ENCODE measurements around the gene LTBP2. TPM values are rescaled to one million over a fixed set of nuclear protein-coding genes. Genes with fewer than 3 reads are reported as not detected.

The LTBP2 gene
- total RNA-seq, 1 experiment from 2014 or later, result 17.4 TPM

GRCh38 chr14:74552623-74553022 is 59.4 kb downstream of the LTBP2 start:
- no peak overlapping the region for H2AFZ ChIP-seq (ENCODE audit: low read length)
- CTCF ChIA-PET, result no interaction called here
- no TSS peak for BruUV-seq (replicated peaks)

GRCh38 chr14:74551431-74552371 is 60.3 kb downstream of the LTBP2 start:
- no peaks in the 10 kb centered on the region for H3K27me3 ChIP-seq (ENCODE audit: low read length)
- H2AFZ ChIP-seq (ENCODE audit: low read length), result no peak overlapping the region
- no peak for TF ChIP-seq EZH2 (IDR thresholded peaks at IDR 0.05; ENCODE audit: low read length, unreplicated experiment)
- TF ChIP-seq EZH2phosphoT487 (IDR thresholded peaks at IDR 0.05; ENCODE audit: borderline replicate concordance, low read length), result no peak
- TF ChIP-seq, protein P1, sequence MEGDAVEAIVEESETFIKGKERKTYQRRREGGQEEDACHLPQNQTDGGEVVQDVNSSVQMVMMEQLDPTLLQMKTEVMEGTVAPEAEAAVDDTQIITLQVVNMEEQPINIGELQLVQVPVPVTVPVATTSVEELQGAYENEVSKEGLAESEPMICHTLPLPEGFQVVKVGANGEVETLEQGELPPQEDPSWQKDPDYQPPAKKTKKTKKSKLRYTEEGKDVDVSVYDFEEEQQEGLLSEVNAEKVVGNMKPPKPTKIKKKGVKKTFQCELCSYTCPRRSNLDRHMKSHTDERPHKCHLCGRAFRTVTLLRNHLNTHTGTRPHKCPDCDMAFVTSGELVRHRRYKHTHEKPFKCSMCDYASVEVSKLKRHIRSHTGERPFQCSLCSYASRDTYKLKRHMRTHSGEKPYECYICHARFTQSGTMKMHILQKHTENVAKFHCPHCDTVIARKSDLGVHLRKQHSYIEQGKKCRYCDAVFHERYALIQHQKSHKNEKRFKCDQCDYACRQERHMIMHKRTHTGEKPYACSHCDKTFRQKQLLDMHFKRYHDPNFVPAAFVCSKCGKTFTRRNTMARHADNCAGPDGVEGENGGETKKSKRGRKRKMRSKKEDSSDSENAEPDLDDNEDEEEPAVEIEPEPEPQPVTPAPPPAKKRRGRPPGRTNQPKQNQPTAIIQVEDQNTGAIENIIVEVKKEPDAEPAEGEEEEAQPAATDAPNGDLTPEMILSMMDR (conservative IDR thresholded peaks at IDR 0.05; ENCODE audit: low read depth, low read length), result no peak
- ChIA-PET POLR2A (ENCODE audit: unreplicated experiment) (no interaction called here), CTCF (no interaction called here)
- no peaks in the 10 kb centered on the region for H3K36me3 ChIP-seq (ENCODE audit: low read depth, low read length)
- no TSS peak for BruUV-seq (replicated peaks)
- H3F3A ChIP-seq (ENCODE audit: low read length, unreplicated experiment), result no peaks in the 10 kb centered on the region
- no peaks in the 10 kb centered on the region for H3K9me3 ChIP-seq (ENCODE audit: low read length)
- H4K20me1 ChIP-seq (ENCODE audit: low read length), result no peaks in the 10 kb centered on the region
- H3K4me3 ChIP-seq (ENCODE audit: low read length), result no peak overlapping the region
- H3K9me2 ChIP-seq (replicated peaks; ENCODE audit: low read length), result no peaks in the 10 kb centered on the region
- DNase-seq, result no peak
- H3K9ac ChIP-seq (ENCODE audit: low read length), result no peak overlapping the region
- no peaks in the 10 kb centered on the region for H3K79me2 ChIP-seq (ENCODE audit: low read length)
- H3K4me1 ChIP-seq (ENCODE audit: insufficient read depth, low read length), result peaks cover 14% of the 10 kb centered on the region
- intact Hi-C loops (cut with micrococcal nuclease), result no loop called here
- no peak overlapping the region for H3K27ac ChIP-seq (ENCODE audit: low read length)
- no peak for ATAC-seq
- no peak overlapping the region for H3K4me2 ChIP-seq (ENCODE audit: low read length)

More at GRCh38 chr14:74552623-74553022, 59.4 kb downstream of the LTBP2 start:
- ATAC-seq, result no peak
- no peaks in the 10 kb centered on the region for H3F3A ChIP-seq (ENCODE audit: low read length, unreplicated experiment)
- H4K20me1 ChIP-seq (ENCODE audit: low read length), result no peaks in the 10 kb centered on the region
- peaks cover 14% of the 10 kb centered on the region for H3K4me1 ChIP-seq (ENCODE audit: insufficient read depth, low read length)
- no peak overlapping the region for H3K9ac ChIP-seq (ENCODE audit: low read length)
- no peak overlapping the region for H3K27ac ChIP-seq (ENCODE audit: low read length)
- H3K4me3 ChIP-seq (ENCODE audit: low read length), result no peak overlapping the region
- H3K36me3 ChIP-seq (ENCODE audit: low read depth, low read length), result no peaks in the 10 kb centered on the region
- TF ChIP-seq EZH2 (IDR thresholded peaks at IDR 0.05; ENCODE audit: low read length, unreplicated experiment), result no peak
- TF ChIP-seq, protein P1 (conservative IDR thresholded peaks at IDR 0.05; ENCODE audit: low read depth, low read length), result no peak
- no peak for TF ChIP-seq EZH2phosphoT487 (IDR thresholded peaks at IDR 0.05; ENCODE audit: borderline replicate concordance, low read length)
- no peaks in the 10 kb centered on the region for H3K79me2 ChIP-seq (ENCODE audit: low read length)
- POLR2A ChIA-PET (ENCODE audit: unreplicated experiment), result no interaction called here
- H3K9me3 ChIP-seq (ENCODE audit: low read length), result no peaks in the 10 kb centered on the region
- no peak overlapping the region for H3K4me2 ChIP-seq (ENCODE audit: low read length)
- no peaks in the 10 kb centered on the region for H3K9me2 ChIP-seq (replicated peaks; ENCODE audit: low read length)
- no peaks in the 10 kb centered on the region for H3K27me3 ChIP-seq (ENCODE audit: low read length)
- no peak for DNase-seq
- intact Hi-C loops (cut with micrococcal nuclease), result no loop called here

DNA sequence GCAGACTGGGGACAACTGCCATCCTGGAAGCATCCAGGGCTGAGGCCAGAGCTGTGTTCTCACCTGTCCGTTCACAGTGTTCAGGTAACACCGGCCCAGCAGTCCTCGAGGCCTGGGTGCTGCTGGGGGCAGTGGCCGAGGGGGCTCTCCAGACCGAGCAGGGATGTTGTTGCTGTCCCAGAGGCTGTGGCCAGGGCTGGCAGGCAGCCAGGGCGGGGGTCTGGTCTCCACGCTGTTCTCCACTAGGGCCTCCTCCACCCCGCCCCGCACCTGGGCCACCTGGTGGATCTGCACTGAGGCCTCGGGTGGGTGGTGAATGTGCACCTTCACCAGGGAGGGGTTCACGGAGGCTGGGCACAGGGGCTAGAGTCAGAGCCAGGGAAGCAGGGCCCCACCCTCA is 61.0 kb downstream of the LTBP2 start:
- Histone ChIP-seq H3K4me2 (ENCODE audit: low read length) (no peak overlapping the region), H3K27ac (ENCODE audit: low read length) (no peak overlapping the region), H3K36me3 (ENCODE audit: low read depth, low read length) (no peaks in the 10 kb centered on the region), H3K27me3 (ENCODE audit: low read length) (no peaks in the 10 kb centered on the region), H3K9me3 (ENCODE audit: low read length) (no peaks in the 10 kb centered on the region), H3K4me3 (ENCODE audit: low read length) (no peak overlapping the region), H3F3A (ENCODE audit: low read length, unreplicated experiment) (no peaks in the 10 kb centered on the region), H3K79me2 (ENCODE audit: low read length) (no peaks in the 10 kb centered on the region), H3K9ac (ENCODE audit: low read length) (no peak overlapping the region), H3K9me2 (replicated peaks; ENCODE audit: low read length) (no peaks in the 10 kb centered on the region), H2AFZ (ENCODE audit: low read length) (no peak overlapping the region), H4K20me1 (ENCODE audit: low read length) (no peaks in the 10 kb centered on the region), H3K4me1 (ENCODE audit: insufficient read depth, low read length) (peaks cover 14% of the 10 kb centered on the region)
- no peak for TF ChIP-seq EZH2 (IDR thresholded peaks at IDR 0.05; ENCODE audit: low read length, unreplicated experiment)
- TF ChIP-seq EZH2phosphoT487 (IDR thresholded peaks at IDR 0.05; ENCODE audit: borderline replicate concordance, low read length), result no peak
- TF ChIP-seq, protein P1 (conservative IDR thresholded peaks at IDR 0.05; ENCODE audit: low read depth, low read length), result no peak
- CTCF ChIA-PET, result no interaction called here
- intact Hi-C loops (cut with micrococcal nuclease), result no loop called here
- DNase-seq (no peak), ATAC-seq (no peak)
- no TSS peak for BruUV-seq (replicated peaks)
- POLR2A ChIA-PET (ENCODE audit: unreplicated experiment), result no interaction called here
